Activated CD4-positive, alpha-beta T cell treated with anti-CD3 and anti-CD28 coated beads for 36 hours (primary cell): Measurements from ENCODE around the gene BIN2. TPM values are rescaled to one million over a fixed set of nuclear protein-coding genes. Genes with fewer than 3 reads are reported as not detected.
"Not testable (repeated sequence)": the region's sequence is repeated elsewhere in the genome, so short reads cannot be mapped to it uniquely, and the experiment has no call there.

ENCODE experiments used
- ATAC-seq: fragments of 200-7000 bp; cut with Tn5 transposase; one replicate; pipeline ENCODE4 v1.10.0; 2021; ENCODE audit warnings: mild to moderate bottlenecking, moderate library complexity
- CTCF ChIA-PET: fragments of 350-600 bp; sonication (Branson Sonifier 250); formaldehyde crosslinking; loops from one replicate; lab custom pipeline; 2021; ENCODE audit warnings: antibody characterized with exemption; lab: Charles Lee
- POLR2A ChIA-PET: fragments of 350-600 bp; sonication (Branson Sonifier 250); formaldehyde crosslinking; loops from one replicate; lab custom pipeline; 2021; ENCODE audit warnings: antibody characterized with exemption, inconsistent platforms; lab: Charles Lee
- DNase-seq: peaks from one replicate; pipeline ENCODE4 v3.0.0-alpha.2; 2020
- H3K27ac Mint-ChIP-seq: one replicate; pipeline ENCODE4 v1.8.0; 2021; ENCODE audit warnings: mixed read lengths
- H3K27me3 Mint-ChIP-seq: one replicate; pipeline ENCODE4 v1.8.0; 2021; ENCODE audit warnings: mixed read lengths
- H3K36me3 Mint-ChIP-seq: one replicate; pipeline ENCODE4 v1.8.0; 2021; ENCODE audit warnings: low read depth, mixed read lengths
- H3K4me1 Mint-ChIP-seq: one replicate; pipeline ENCODE4 v1.8.0; 2021; ENCODE audit warnings: mixed read lengths
- H3K4me3 Mint-ChIP-seq: one replicate; pipeline ENCODE4 v1.8.0; 2021; ENCODE audit warnings: mild to moderate bottlenecking, moderate library complexity, mixed read lengths
- H3K9me3 Mint-ChIP-seq: one replicate; pipeline ENCODE4 v1.8.0; 2021; ENCODE audit warnings: low read depth, mixed read lengths
- intact Hi-C, 2 experiments: fragments of 100-400 bp; cut with DNase I in 1 of 2; cut with micrococcal nuclease in 1 of 2; formaldehyde crosslinking; loops; one replicate each; pipeline versions ENCODE4 v1.14.2 to v1.15.1; 2022 to 2024; cut with DNase I, micrococcal nuclease
- total RNA-seq, 2 experiments: library from RNA; stranded (reverse); gene quantifications; one replicate each; pipeline ENCODE4 v1.2.3, GENCODE V29; 2021

BIN2 gene
- total RNA-seq, 2 experiments from 2014 or later = 39.9 to 48.8 TPM

- CTCF ChIA-PET = interaction anchor here (1.0 to 7.2 kb wide), 5 partner anchors 11 to 290 kb away, joined by 3 to 71 read pairs (median 4); partner anchors contain the start of gene SMAGP
- ATAC-seq = peak; percentile 49
- Mint-ChIP-seq H3K27ac (no peak overlapping the region), H3K4me1 (peaks cover 21% of the 10 kb centered on the region), H3K36me3 (no peaks in the 10 kb centered on the region), H3K4me3 (no peak overlapping the region), H3K27me3 (no peaks in the 10 kb centered on the region), H3K9me3 (no peaks in the 10 kb centered on the region)
- DNase-seq = no peak
- intact Hi-C loops = loop anchor here in 1 of 2 experiments (5.0 kb wide), 1 partner anchor 576 kb away; no protein-coding TSS in a partner anchor
- POLR2A ChIA-PET = no interaction called here
Observed at GRCh38 chr12:51343201-51343600, 19.2 kb upstream of the BIN2 start.

GRCh38 chr12:51342416-51342815 lies 18.4 kb upstream of the BIN2 start:
- Mint-ChIP-seq H3K27ac (no peak overlapping the region), H3K9me3 (no peaks in the 10 kb centered on the region), H3K36me3 (no peaks in the 10 kb centered on the region), H3K27me3 (no peaks in the 10 kb centered on the region), H3K4me1 (peaks cover 21% of the 10 kb centered on the region), H3K4me3 (no peak overlapping the region)
- no peak for DNase-seq
- intact Hi-C loops = loop anchor here in 1 of 2 experiments (5.0 kb wide), 1 partner anchor 575 kb away; no protein-coding TSS in a partner anchor
- ATAC-seq = no peak
- CTCF ChIA-PET = interaction anchor here (0.6 to 7.2 kb wide), 10 partner anchors 14 to 1817 kb away, joined by 3 to 71 read pairs (median 4); partner anchors contain the start of genes DAZAP2 and SMAGP
- POLR2A ChIA-PET = interaction anchor here (0.5 to 1.0 kb wide), 2 partner anchors 73 to 316 kb away, joined by 3 to 5 read pairs; partner anchors contain the start of gene SLC11A2

- Mint-ChIP-seq H3K9me3 (no peaks in the 10 kb centered on the region), H3K27ac (peak overlapping the region; percentile 32), H3K36me3 (no peaks in the 10 kb centered on the region), H3K4me3 (no peak overlapping the region), H3K4me1 (peaks cover 22% of the 10 kb centered on the region), H3K27me3 (no peaks in the 10 kb centered on the region)
- peak; percentile 78 for ATAC-seq
- peak; percentile 80 for DNase-seq
- intact Hi-C loops = loop anchor here (1.0 to 5.0 kb wide), 6 partner anchors 48 to 574 kb away; partner anchors contain the start of gene LETMD1 (in 1 of the 2)
- ChIA-PET CTCF (interaction anchor here (0.6 to 7.2 kb wide), 65 partner anchors 9 to 1230 kb away, joined by 3 to 71 read pairs (median 5); partner anchors contain the start of genes BIN2, COX14, DAZAP2 and POU6F1), POLR2A (interaction anchor here (0.9 to 1.7 kb wide), 4 partner anchors 27 to 258 kb away, joined by 3 to 6 read pairs (median 3); partner anchors contain the start of gene CSRNP2)
Observed at GRCh38 chr12:51341251-51342007, 17.5 kb upstream of the BIN2 start.

GRCh38 chr12:51339750-51340149 lies 15.8 kb upstream of the BIN2 start:
- Mint-ChIP-seq H3K9me3 (no peaks in the 10 kb centered on the region), H3K4me1 (peaks cover 22% of the 10 kb centered on the region), H3K27ac (no peak overlapping the region), H3K27me3 (no peaks in the 10 kb centered on the region), H3K36me3 (no peaks in the 10 kb centered on the region), H3K4me3 (no peak overlapping the region)
- intact Hi-C loops = loop anchor here in 1 of 2 experiments (5.0 kb wide), 1 partner anchor 572 kb away; no protein-coding TSS in a partner anchor
- ChIA-PET POLR2A (no interaction called here), CTCF (interaction anchor here (1.1 to 7.2 kb wide), 7 partner anchors 10 to 514 kb away, joined by 3 to 71 read pairs (median 16); partner anchors contain the start of genes BIN2 and SMAGP)
- no peak for DNase-seq
- no peak for ATAC-seq

- H3K27me3 Mint-ChIP-seq, H3K36me3 Mint-ChIP-seq, DNase-seq, H3K4me3 Mint-ChIP-seq, ATAC-seq, H3K9me3 Mint-ChIP-seq, POLR2A ChIA-PET, intact Hi-C loops, H3K27ac Mint-ChIP-seq: not testable (repeated sequence)
- CTCF ChIA-PET = interaction anchor here (0.6 to 7.2 kb wide), 5 partner anchors 16 to 914 kb away, joined by 3 to 71 read pairs (median 3); partner anchors contain the start of gene SMAGP
- H3K4me1 Mint-ChIP-seq = peaks cover 12% of the 10 kb centered on the region
Observed at GRCh38 chr12:51337336-51337735, 13.4 kb upstream of the BIN2 start.

- POLR2A ChIA-PET = no interaction called here
- no peaks in the 10 kb centered on the region for H3K36me3 Mint-ChIP-seq
Observed at GRCh38 chr12:51335931-51336330, 12.0 kb upstream of the BIN2 start.

GRCh38 chr12:51334764-51335163 lies 10.8 kb upstream of the BIN2 start:
- no peaks in the 10 kb centered on the region for H3K27me3 Mint-ChIP-seq
- no peak for DNase-seq
- H3K27ac Mint-ChIP-seq = no peak overlapping the region
- ChIA-PET POLR2A (no interaction called here), CTCF (interaction anchor here (1.3 to 1.5 kb wide), 2 partner anchors 12 to 27 kb away, joined by 7 to 8 read pairs; no protein-coding TSS in a partner anchor)
- peaks cover 12% of the 10 kb centered on the region for H3K4me1 Mint-ChIP-seq
- H3K9me3 Mint-ChIP-seq = no peaks in the 10 kb centered on the region
- H3K4me3 Mint-ChIP-seq = no peak overlapping the region
- intact Hi-C loops = no loop called here
- ATAC-seq = no peak
- no peaks in the 10 kb centered on the region for H3K36me3 Mint-ChIP-seq

More at GRCh38 chr12:51335931-51336330, 12.0 kb upstream of the BIN2 start:
- CTCF ChIA-PET = interaction anchor here (0.7 to 1.5 kb wide), 3 partner anchors 13 to 1206 kb away, joined by 3 to 8 read pairs (median 7); no protein-coding TSS in a partner anchor
- no peaks in the 10 kb centered on the region for H3K27me3 Mint-ChIP-seq
- no peak overlapping the region for H3K4me3 Mint-ChIP-seq
- DNase-seq (no peak), ATAC-seq (no peak)
- no peaks in the 10 kb centered on the region for H3K9me3 Mint-ChIP-seq
- H3K27ac Mint-ChIP-seq = no peak overlapping the region
- intact Hi-C loops = no loop called here
- peaks cover 5% of the 10 kb centered on the region for H3K4me1 Mint-ChIP-seq

- Mint-ChIP-seq H3K27ac (no peak overlapping the region), H3K36me3 (no peaks in the 10 kb centered on the region), H3K4me1 (peaks cover 25% of the 10 kb centered on the region), H3K4me3 (no peak overlapping the region), H3K9me3 (no peaks in the 10 kb centered on the region), H3K27me3 (no peaks in the 10 kb centered on the region)
- ChIA-PET POLR2A (no interaction called here), CTCF (interaction anchor here (0.7 to 2.3 kb wide), 3 partner anchors 8 to 22 kb away, joined by 3 to 17 read pairs (median 3); no protein-coding TSS in a partner anchor)
- ATAC-seq (no peak), DNase-seq (no peak)
- intact Hi-C loops = no loop called here
Observed at GRCh38 chr12:51333536-51333935, 9.6 kb upstream of the BIN2 start.

- ChIA-PET CTCF (interaction anchor here (0.6 to 1.5 kb wide), 6 partner anchors 9 to 286 kb away, joined by 3 to 9 read pairs (median 4); partner anchors contain the start of gene DAZAP2), POLR2A (no interaction called here)
- Mint-ChIP-seq H3K9me3 (no peaks in the 10 kb centered on the region), H3K36me3 (no peaks in the 10 kb centered on the region), H3K4me3 (peak overlapping the region; percentile 50), H3K4me1 (peaks cover 50% of the 10 kb centered on the region), H3K27ac (peak overlapping the region; percentile 82), H3K27me3 (no peaks in the 10 kb centered on the region)
- no peak for DNase-seq
- ATAC-seq = no peak
- intact Hi-C loops = no loop called here
Observed at GRCh38 chr12:51330186-51330585, 6.2 kb upstream of the BIN2 start.

- POLR2A ChIA-PET = no interaction called here
- no peaks in the 10 kb centered on the region for H3K27me3 Mint-ChIP-seq
- CTCF ChIA-PET = interaction anchor here (0.6 to 1.5 kb wide), 6 partner anchors 9 to 286 kb away, joined by 3 to 9 read pairs (median 4); partner anchors contain the start of gene DAZAP2
- H3K36me3 Mint-ChIP-seq = peaks cover 2% of the 10 kb centered on the region
- H3K9me3 Mint-ChIP-seq = no peaks in the 10 kb centered on the region
- peak overlapping the region; percentile 50 for H3K4me3 Mint-ChIP-seq
- H3K4me1 Mint-ChIP-seq = peaks cover 54% of the 10 kb centered on the region
- DNase-seq (peak; percentile 50), ATAC-seq (peak; percentile 21)
- intact Hi-C loops = no loop called here
- peak overlapping the region; percentile 82 for H3K27ac Mint-ChIP-seq
Observed at GRCh38 chr12:51329742-51330141, 5.8 kb upstream of the BIN2 start.

GRCh38 chr12:51328587-51328986 lies 4.6 kb upstream of the BIN2 start:
- Mint-ChIP-seq H3K27ac (peak overlapping the region; percentile 74), H3K4me1 (peaks cover 59% of the 10 kb centered on the region), H3K36me3 (peaks cover 2% of the 10 kb centered on the region), H3K27me3 (no peaks in the 10 kb centered on the region), H3K4me3 (peak overlapping the region; percentile 50), H3K9me3 (no peaks in the 10 kb centered on the region)
- ATAC-seq (no peak), DNase-seq (no peak)
- ChIA-PET POLR2A (no interaction called here), CTCF (interaction anchor here (1.0 to 2.8 kb wide), 3 partner anchors 13 to 563 kb away, joined by 3 to 16 read pairs (median 5); no protein-coding TSS in a partner anchor)
- intact Hi-C loops = no loop called here
